HG03457 (cell line): ENCODE measurements around the gene MAN2B2.
"Not testable (repeated sequence)": the region's sequence is repeated elsewhere in the genome, so short reads cannot be mapped to it uniquely, and the experiment has no call there.

Experiments used
- ATAC-seq: cut with Tn5 transposase; IDR thresholded peaks from one replicate; pipeline ENCODE4 v1.9.1; 2021; ENCODE audit warnings: moderate number of reproducible peaks; ENCODE audit not compliant: unreplicated experiment

The MAN2B2 gene

GRCh38 chr4:6665320-6665654 lies 90.3 kb downstream of the MAN2B2 start:
- ATAC-seq: no peak

GRCh38 chr4:6668391-6668790 lies 93.4 kb downstream of the MAN2B2 start:
- no peak for ATAC-seq

- no peak for ATAC-seq
Observed at GRCh38 chr4:6671648-6672047, 96.7 kb downstream of the MAN2B2 start.

- no peak for ATAC-seq
Observed at GRCh38 chr4:6672131-6672530, 97.1 kb downstream of the MAN2B2 start.

GRCh38 chr4:6672541-6673190 lies 97.7 kb downstream of the MAN2B2 start:
- ATAC-seq: not testable (repeated sequence)
